ENCODE data around the gene DENND1B. TPM values are rescaled to one million over a fixed set of nuclear protein-coding genes. Genes with fewer than 3 reads are reported as not detected.

Gene DENND1B
- total RNA-seq, 4 donors from 2014 or later = 3.3 to 21.7 (median 8.9) TPM

- H3K9me3 ChIP-seq = no peaks in the 10 kb centered on the region
- H3K36me3 ChIP-seq = no peaks in the 10 kb centered on the region
- H3K4me3 ChIP-seq = no peak overlapping the region
- in situ Hi-C loops (cut with MboI; ENCODE audit: low sequenced_read_pairs in 4 of 4) = no loop called here
- no peaks in the 10 kb centered on the region for H3K27me3 ChIP-seq
- H3K4me1 ChIP-seq = no peaks in the 10 kb centered on the region
- intact Hi-C loops (cut with DNase I; ENCODE audit: low total_unique reads) = no loop called here
- H3K27ac ChIP-seq = no peak overlapping the region
- no peak for TF ChIP-seq CTCF (IDR thresholded peaks at IDR 0.05 in 4 of 5, conservative IDR thresholded peaks at IDR 0.05 in 1 of 5)
- TF ChIP-seq POLR2A (IDR thresholded peaks at IDR 0.05) = no peak
- DNase-seq = no peak
- ATAC-seq = no peak
These were observed 11.0 kb upstream of the DENND1B start for GRCh38 chr1:197786280-197786679.

GRCh38 chr1:197783510-197783948 lies 8.2 kb upstream of the DENND1B start:
- Histone ChIP-seq H3K4me3 (no peak overlapping the region), H3K4me1 (no peaks in the 10 kb centered on the region), H3K27me3 (no peaks in the 10 kb centered on the region), H3K36me3 (no peaks in the 10 kb centered on the region), H3K9me3 (no peaks in the 10 kb centered on the region), H3K27ac (no peak overlapping the region)
- ATAC-seq (no peak), DNase-seq (no peak)
- TF ChIP-seq POLR2A (IDR thresholded peaks at IDR 0.05) = no peak
- no peak for TF ChIP-seq CTCF (IDR thresholded peaks at IDR 0.05 in 4 of 5, conservative IDR thresholded peaks at IDR 0.05 in 1 of 5)
- in situ Hi-C loops (cut with MboI; ENCODE audit: low sequenced_read_pairs in 4 of 4) (no loop called here), intact Hi-C loops (cut with DNase I; ENCODE audit: low total_unique reads) (no loop called here)

- Histone ChIP-seq H3K36me3 (no peaks in the 10 kb centered on the region), H3K9me3 (no peaks in the 10 kb centered on the region), H3K27me3 (no peaks in the 10 kb centered on the region), H3K27ac (no peak overlapping the region), H3K4me3 (no peak overlapping the region), H3K4me1 (no peaks in the 10 kb centered on the region)
- in situ Hi-C loops (cut with MboI; ENCODE audit: low sequenced_read_pairs in 4 of 4) = no loop called here
- TF ChIP-seq POLR2A (IDR thresholded peaks at IDR 0.05) (no peak), CTCF (IDR thresholded peaks at IDR 0.05 in 4 of 5, conservative IDR thresholded peaks at IDR 0.05 in 1 of 5) (no peak)
- DNase-seq = no peak
- intact Hi-C loops (cut with DNase I; ENCODE audit: low total_unique reads) = no loop called here
- ATAC-seq = no peak
These were observed 7.6 kb upstream of the DENND1B start for GRCh38 chr1:197782722-197783360.

- Histone ChIP-seq H3K27ac (no peak overlapping the region), H3K4me3 (no peak overlapping the region), H3K27me3 (no peaks in the 10 kb centered on the region), H3K9me3 (no peaks in the 10 kb centered on the region), H3K4me1 (no peaks in the 10 kb centered on the region), H3K36me3 (no peaks in the 10 kb centered on the region)
- in situ Hi-C loops (cut with MboI; ENCODE audit: low sequenced_read_pairs in 4 of 4) = no loop called here
- ATAC-seq (no peak), DNase-seq (no peak)
- TF ChIP-seq POLR2A (IDR thresholded peaks at IDR 0.05) (no peak), CTCF (IDR thresholded peaks at IDR 0.05 in 4 of 5, conservative IDR thresholded peaks at IDR 0.05 in 1 of 5) (no peak)
- intact Hi-C loops (cut with DNase I; ENCODE audit: low total_unique reads) = no loop called here
These were observed 6.9 kb upstream of the DENND1B start for GRCh38 chr1:197781968-197782721.
